Smooth muscle cell (in vitro differentiated cells): ENCODE data around the gene SLC30A2. TPM values are rescaled to one million over a fixed set of nuclear protein-coding genes. Genes with fewer than 3 reads are reported as not detected.

Experiments
- DNase-seq: peaks from one replicate; lab custom pipeline; 2025; ENCODE audit not compliant: unreplicated experiment; lab: John Stamatoyannopoulos, UW
- H2AFZ ChIP-seq: fragments of 200-600 bp; sonication (generic); 2 replicates; pipeline ENCODE4 v1.6.0; 2016; ENCODE audit warnings: antibody characterized with exemption, low read depth, mild to moderate bottlenecking
- H3F3A ChIP-seq: fragments of 200-600 bp; sonication (generic); 2 replicates; pipeline ENCODE4 v1.6.0; 2017; ENCODE audit warnings: antibody characterized with exemption, low read depth
- H3K27ac ChIP-seq: fragments of 200-600 bp; sonication (generic); 2 replicates; pipeline ENCODE4 v1.5.1; 2016; ENCODE audit warnings: low read depth, mild to moderate bottlenecking
- H3K27me3 ChIP-seq: fragments of 200-600 bp; sonication (generic); 2 replicates; pipeline ENCODE4 v1.6.1; 2016; ENCODE audit warnings: low read depth, mild to moderate bottlenecking
- H3K36me3 ChIP-seq: fragments of 200-600 bp; sonication (generic); 2 replicates; pipeline ENCODE4 v1.5.1; 2016; ENCODE audit warnings: low read depth
- H3K4me1 ChIP-seq: fragments of 200-600 bp; sonication (generic); 2 replicates; pipeline ENCODE4 v1.5.1; 2016; ENCODE audit warnings: low read depth
- H3K4me2 ChIP-seq: fragments of 200-600 bp; sonication (generic); 2 replicates; pipeline ENCODE4 v1.6.0; 2016; ENCODE audit warnings: mild to moderate bottlenecking
- H3K4me3 ChIP-seq: fragments of 200-600 bp; sonication (generic); 2 replicates; pipeline ENCODE4 v1.5.1; 2016; ENCODE audit warnings: mild to moderate bottlenecking
- H3K79me2 ChIP-seq: fragments of 200-600 bp; sonication (generic); 2 replicates; pipeline ENCODE4 v1.6.0; 2016; ENCODE audit warnings: low read depth, mild to moderate bottlenecking
- H3K9ac ChIP-seq: fragments of 200-600 bp; sonication (generic); 2 replicates; pipeline ENCODE4 v1.6.0; 2016; ENCODE audit warnings: low read depth
- H3K9me3 ChIP-seq: fragments of 200-600 bp; sonication (generic); replicated peaks from 2 replicates; pipeline ENCODE4 v1.5.1; 2016; ENCODE audit warnings: low read depth
- H4K20me1 ChIP-seq: fragments of 200-600 bp; sonication (generic); 2 replicates; pipeline ENCODE4 v1.6.0; 2016; ENCODE audit warnings: low read depth
- WGBS: methylation state at CpG from one replicate; pipeline ENCODE4 v1.1.7; 2016; ENCODE audit warnings: low lambda C conversion rate; 5-methylcytosine and 5-hydroxymethylcytosine counted together
- polyA plus RNA-seq: library from polyadenylated mRNA; unstranded; fragments of >200 nt; fragmentation: Nextera tagmentation; extraction: Ambion mirVana; gene quantifications from 2 replicates; pipeline ENCODE4 v1.2.1, GENCODE V29; 2016
- total RNA-seq: library from RNA; depleted of rRNA; stranded (reverse); fragments of >200 nt; gene quantifications from 2 replicates; pipeline ENCODE4 v1.2.3, GENCODE V29; 2014
- TF ChIP-seq, protein P1 (sequence below): fragments of 200-600 bp; sonication (generic); IDR thresholded peaks from 2 replicates; pipeline ENCODE4 v1.5.1; 2017; ENCODE audit warnings: borderline replicate concordance, mild to moderate bottlenecking, antibody characterized with exemption; ENCODE audit not compliant: insufficient read depth, poor library complexity, severe bottlenecking

Gene SLC30A2
- total and polyA plus RNA-seq, 2 experiments from 2014 or later, result 0.27 to 0.53 TPM

DNA sequence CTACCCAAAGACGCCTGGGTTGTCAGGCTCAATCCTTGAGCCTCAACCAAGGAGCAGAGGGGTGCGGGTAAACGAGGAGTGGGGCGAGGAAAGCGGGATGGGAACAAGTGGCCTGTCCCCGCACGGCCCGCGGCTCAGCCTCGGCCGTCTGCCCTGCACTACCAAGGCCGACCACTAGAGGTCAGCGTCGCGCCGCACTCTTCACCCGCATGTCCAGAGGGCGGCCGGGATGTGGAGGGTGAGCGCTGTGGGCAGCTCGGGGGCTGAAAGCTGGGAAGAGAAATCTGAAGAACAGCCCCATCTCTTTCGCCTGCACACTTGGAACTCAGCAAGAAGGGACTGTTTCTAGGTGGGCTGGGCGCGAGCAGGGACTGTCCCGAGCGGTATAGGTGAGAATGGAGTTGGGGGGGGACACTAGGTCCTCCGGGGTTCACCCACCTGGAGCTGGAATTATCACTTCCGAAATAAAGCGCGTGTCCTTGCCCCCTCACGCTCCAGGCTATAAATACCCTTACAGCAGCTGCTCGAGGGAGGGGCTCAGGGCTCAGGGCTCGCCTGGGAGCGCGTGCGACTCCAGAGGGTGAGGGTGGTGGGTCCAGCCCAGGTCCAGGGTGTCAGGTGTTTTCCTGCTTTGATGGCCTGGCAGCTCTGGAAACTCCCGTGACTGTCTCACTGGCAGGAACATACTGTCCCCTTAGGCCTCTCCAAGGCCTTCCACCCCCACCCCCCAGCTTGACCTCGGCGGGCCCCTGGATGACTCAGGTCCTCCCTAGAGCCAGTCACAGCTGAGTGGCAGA is 9.8 kb downstream of the SLC30A2 start:
- TF ChIP-seq, protein P1, sequence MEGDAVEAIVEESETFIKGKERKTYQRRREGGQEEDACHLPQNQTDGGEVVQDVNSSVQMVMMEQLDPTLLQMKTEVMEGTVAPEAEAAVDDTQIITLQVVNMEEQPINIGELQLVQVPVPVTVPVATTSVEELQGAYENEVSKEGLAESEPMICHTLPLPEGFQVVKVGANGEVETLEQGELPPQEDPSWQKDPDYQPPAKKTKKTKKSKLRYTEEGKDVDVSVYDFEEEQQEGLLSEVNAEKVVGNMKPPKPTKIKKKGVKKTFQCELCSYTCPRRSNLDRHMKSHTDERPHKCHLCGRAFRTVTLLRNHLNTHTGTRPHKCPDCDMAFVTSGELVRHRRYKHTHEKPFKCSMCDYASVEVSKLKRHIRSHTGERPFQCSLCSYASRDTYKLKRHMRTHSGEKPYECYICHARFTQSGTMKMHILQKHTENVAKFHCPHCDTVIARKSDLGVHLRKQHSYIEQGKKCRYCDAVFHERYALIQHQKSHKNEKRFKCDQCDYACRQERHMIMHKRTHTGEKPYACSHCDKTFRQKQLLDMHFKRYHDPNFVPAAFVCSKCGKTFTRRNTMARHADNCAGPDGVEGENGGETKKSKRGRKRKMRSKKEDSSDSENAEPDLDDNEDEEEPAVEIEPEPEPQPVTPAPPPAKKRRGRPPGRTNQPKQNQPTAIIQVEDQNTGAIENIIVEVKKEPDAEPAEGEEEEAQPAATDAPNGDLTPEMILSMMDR, result peak; percentile 99
- H3K36me3 ChIP-seq, result no peaks in the 10 kb centered on the region
- H3F3A ChIP-seq, result peaks cover 5% of the 10 kb centered on the region
- peak overlapping the region; percentile 93 for H2AFZ ChIP-seq
- H3K4me3 ChIP-seq, result peak overlapping the region; percentile 71
- no peaks in the 10 kb centered on the region for H3K27me3 ChIP-seq
- no peaks in the 10 kb centered on the region for H4K20me1 ChIP-seq
- H3K4me2 ChIP-seq, result peak overlapping the region; percentile 98
- peak; percentile 79 for DNase-seq
- H3K4me1 ChIP-seq, result peaks cover 3% of the 10 kb centered on the region
- no peaks in the 10 kb centered on the region for H3K9me3 ChIP-seq
- peak overlapping the region; percentile 42 for H3K9ac ChIP-seq
- H3K79me2 ChIP-seq, result no peaks in the 10 kb centered on the region
- WGBS, result 16% methylated on average over 39 of the region's 39 CpGs
- peak overlapping the region; percentile 33 for H3K27ac ChIP-seq

DNA sequence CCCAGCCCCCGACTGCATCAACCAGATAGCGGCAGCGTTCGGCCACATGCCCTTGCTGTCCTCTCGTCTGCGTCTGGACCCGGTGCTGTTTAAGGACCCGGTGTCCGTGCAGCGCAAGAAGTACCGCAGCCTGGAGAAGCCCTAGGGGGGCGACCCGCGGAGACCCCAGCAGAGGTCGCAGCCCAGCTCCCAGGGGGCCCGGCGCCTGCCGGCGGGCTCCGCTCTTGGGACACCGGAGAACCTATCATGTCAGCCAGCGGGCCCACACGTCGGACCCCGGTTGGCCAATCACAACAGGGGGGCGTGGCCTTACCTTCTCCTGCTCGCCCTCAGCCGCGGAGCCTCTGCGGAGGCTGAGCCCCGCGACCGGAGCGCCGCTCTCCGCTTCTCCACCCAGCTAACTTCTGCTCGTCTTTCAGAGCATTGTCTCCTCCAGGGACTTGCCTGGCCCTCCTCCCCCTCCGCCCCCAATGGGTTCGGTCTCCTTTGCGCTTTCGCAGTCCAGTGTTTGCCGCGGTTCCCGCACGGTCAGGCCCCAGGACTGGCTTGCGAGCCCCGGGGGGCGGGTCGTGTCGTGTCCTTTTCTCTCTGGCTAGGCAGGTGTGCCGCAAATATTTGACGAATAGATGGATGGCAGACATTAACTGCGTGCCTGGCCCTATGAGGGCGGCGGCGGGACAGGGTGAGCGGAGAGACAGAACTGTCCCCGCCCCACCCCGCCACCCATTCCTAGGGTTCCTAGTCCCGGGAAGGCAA is 10.5 kb downstream of the SLC30A2 start:
- peaks cover 3% of the 10 kb centered on the region for H3K4me1 ChIP-seq
- H2AFZ ChIP-seq, result peak overlapping the region; percentile 93
- peaks cover 5% of the 10 kb centered on the region for H3F3A ChIP-seq
- H3K27ac ChIP-seq, result peak overlapping the region; percentile 33
- peak overlapping the region; percentile 71 for H3K4me3 ChIP-seq
- H3K36me3 ChIP-seq, result no peaks in the 10 kb centered on the region
- WGBS, result 1% methylated on average over 58 of the region's 60 CpGs
- no peaks in the 10 kb centered on the region for H3K27me3 ChIP-seq
- no peaks in the 10 kb centered on the region for H3K79me2 ChIP-seq
- peak overlapping the region; percentile 42 for H3K9ac ChIP-seq
- no peaks in the 10 kb centered on the region for H3K9me3 ChIP-seq
- peak; percentile 69 for DNase-seq
- H3K4me2 ChIP-seq, result peak overlapping the region; percentile 98
- TF ChIP-seq, protein P1, result no peak
- no peaks in the 10 kb centered on the region for H4K20me1 ChIP-seq

DNA sequence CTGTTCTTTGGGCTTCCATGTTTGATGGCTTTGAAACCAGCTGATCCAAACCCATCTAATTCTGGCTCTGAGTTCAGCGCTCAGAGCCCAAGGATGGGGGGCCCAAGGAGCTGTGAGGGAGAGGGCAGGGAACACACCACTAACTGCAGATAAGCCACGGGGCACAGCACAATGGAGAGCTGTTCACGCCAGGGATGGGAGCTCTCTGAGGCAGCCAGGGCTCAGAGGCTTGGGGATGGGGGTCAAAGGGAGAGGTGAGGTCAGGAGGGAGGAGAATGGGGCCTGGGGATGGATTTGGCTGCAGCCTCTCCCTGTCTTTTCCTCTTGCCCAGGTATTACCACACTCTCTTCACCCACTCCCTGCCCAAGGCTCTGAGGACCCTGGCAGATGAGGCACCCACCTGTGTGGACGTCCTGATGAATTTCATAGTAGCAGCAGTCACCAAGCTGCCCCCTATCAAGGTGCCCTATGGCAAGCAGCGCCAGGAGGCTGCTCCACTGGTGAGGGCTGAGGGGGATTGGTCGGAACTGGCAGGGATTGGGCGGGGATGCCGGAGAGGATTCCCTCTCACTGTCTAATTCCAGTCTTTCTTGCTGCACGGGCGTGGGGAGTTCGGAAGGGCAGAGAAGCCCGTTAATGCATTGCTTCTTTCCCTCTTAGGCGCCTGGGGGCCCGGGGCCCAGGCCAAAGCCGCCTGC is 11.3 kb downstream of the SLC30A2 start:
- H3K4me2 ChIP-seq, result peak overlapping the region; percentile 98
- DNase-seq, result no peak
- no peak overlapping the region for H3K27ac ChIP-seq
- H2AFZ ChIP-seq, result peak overlapping the region; percentile 93
- peaks cover 3% of the 10 kb centered on the region for H3K4me1 ChIP-seq
- H3K9me3 ChIP-seq, result no peaks in the 10 kb centered on the region
- no peaks in the 10 kb centered on the region for H3K27me3 ChIP-seq
- H4K20me1 ChIP-seq, result no peaks in the 10 kb centered on the region
- TF ChIP-seq, protein P1, result no peak
- H3K36me3 ChIP-seq, result no peaks in the 10 kb centered on the region
- no peak overlapping the region for H3K9ac ChIP-seq
- H3F3A ChIP-seq, result peaks cover 5% of the 10 kb centered on the region
- 25% methylated on average over 15 of the region's 15 CpGs for WGBS
- H3K79me2 ChIP-seq, result no peaks in the 10 kb centered on the region
- H3K4me3 ChIP-seq, result peak overlapping the region; percentile 71
